ENCODE measurements around the gene FNDC3A.

DNA sequence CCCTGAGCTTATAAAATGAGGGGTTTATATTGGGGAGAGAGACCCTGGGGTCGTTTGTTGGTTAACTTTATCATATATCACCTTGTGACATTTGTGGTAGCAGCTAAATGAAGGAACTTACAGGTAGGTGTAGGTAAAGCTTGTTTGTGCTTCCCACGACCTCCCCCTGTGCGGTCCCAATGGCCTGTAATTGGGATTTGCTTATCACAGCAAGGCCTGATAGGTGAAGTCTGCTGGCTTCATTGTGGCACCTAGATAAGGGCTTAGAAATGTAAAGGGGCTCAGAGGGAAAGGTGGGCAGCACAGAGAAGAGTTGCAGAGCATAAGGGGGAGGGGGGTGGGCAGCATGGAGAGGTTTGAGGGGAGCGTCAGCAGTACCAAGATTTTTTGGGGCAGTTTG, 208.9 kb downstream of the FNDC3A start:
- TF ChIP-seq RCOR1 (IDR thresholded peaks at IDR 0.05; ENCODE audit: low read length) (no peak), RAD21 (IDR thresholded peaks at IDR 0.05; ENCODE audit: low read length) (no peak), POLR2AphosphoS5 (IDR thresholded peaks at IDR 0.05; ENCODE audit: low read depth, low read length) (no peak)
- TF ChIP-seq, protein P1, sequence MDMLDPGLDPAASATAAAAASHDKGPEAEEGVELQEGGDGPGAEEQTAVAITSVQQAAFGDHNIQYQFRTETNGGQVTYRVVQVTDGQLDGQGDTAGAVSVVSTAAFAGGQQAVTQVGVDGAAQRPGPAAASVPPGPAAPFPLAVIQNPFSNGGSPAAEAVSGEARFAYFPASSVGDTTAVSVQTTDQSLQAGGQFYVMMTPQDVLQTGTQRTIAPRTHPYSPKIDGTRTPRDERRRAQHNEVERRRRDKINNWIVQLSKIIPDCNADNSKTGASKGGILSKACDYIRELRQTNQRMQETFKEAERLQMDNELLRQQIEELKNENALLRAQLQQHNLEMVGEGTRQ (IDR thresholded peaks at IDR 0.05; ENCODE audit: borderline replicate concordance, low read depth, low read length) = no peak

Measured in SK-N-SH (cell line).